HG02885 (cell line): ENCODE results near the gene PTGFRN.

ENCODE experiments used
- ATAC-seq: cut with Tn5 transposase; IDR thresholded peaks from one replicate; pipeline ENCODE4 v1.9.1; 2021; ENCODE audit warnings: mild to moderate bottlenecking; ENCODE audit not compliant: unreplicated experiment, poor library complexity

The PTGFRN gene

GRCh38 chr1:116914667-116915066, 5.0 kb downstream of the PTGFRN start:
- ATAC-seq: no peak

- ATAC-seq: no peak
Measured at GRCh38 chr1:116915086-116915661, 5.5 kb downstream of the PTGFRN start.

- ATAC-seq: no peak
Measured at GRCh38 chr1:116916002-116916401, 6.3 kb downstream of the PTGFRN start.

GRCh38 chr1:116916533-116917445, 7.1 kb downstream of the PTGFRN start:
- ATAC-seq: no peak

GRCh38 chr1:116918714-116919357, 9.1 kb downstream of the PTGFRN start:
- no peak for ATAC-seq

- no peak for ATAC-seq
Measured at GRCh38 chr1:116919802-116920201, 10.1 kb downstream of the PTGFRN start.

- ATAC-seq: no peak
Measured at GRCh38 chr1:116920211-116920610, 10.5 kb downstream of the PTGFRN start.

- no peak for ATAC-seq
Measured at GRCh38 chr1:116921301-116921885, 11.7 kb downstream of the PTGFRN start.

GRCh38 chr1:116921937-116922336, 12.2 kb downstream of the PTGFRN start:
- no peak for ATAC-seq

GRCh38 chr1:116923421-116923820, 13.7 kb downstream of the PTGFRN start:
- ATAC-seq: no peak

GRCh38 chr1:116927049-116927798, 17.5 kb downstream of the PTGFRN start:
- no peak for ATAC-seq

- no peak for ATAC-seq
Measured at GRCh38 chr1:116929961-116930592, 20.4 kb downstream of the PTGFRN start.

- ATAC-seq: no peak
Measured at GRCh38 chr1:116931016-116931918, 21.6 kb downstream of the PTGFRN start.

GRCh38 chr1:116933606-116934515, 24.1 kb downstream of the PTGFRN start:
- ATAC-seq: no peak

GRCh38 chr1:116934586-116935207, 25.0 kb downstream of the PTGFRN start:
- no peak for ATAC-seq

GRCh38 chr1:116938216-116938615, 28.5 kb downstream of the PTGFRN start:
- ATAC-seq: no peak
